GM19240 (cell line): ENCODE data around the gene CST9L.
"Not testable (repeated sequence)": the region's sequence is repeated elsewhere in the genome, so short reads cannot be mapped to it uniquely, and the experiment has no call there.

Experiments
- DNase-seq: peaks from one replicate; pipeline ENCODE4 v3.0.0; 2011; ENCODE audit warnings: low spot score; ENCODE audit not compliant: insufficient read length

Gene CST9L

GRCh38 chr20:23586735-23587525, 18.6 kb upstream of the CST9L start:
- DNase-seq: no peak

- DNase-seq: no peak
These were observed 17.8 kb upstream of the CST9L start for GRCh38 chr20:23585808-23586734.

- no peak for DNase-seq
These were observed 17.1 kb upstream of the CST9L start for GRCh38 chr20:23585449-23585807.

GRCh38 chr20:23584434-23585199, 16.3 kb upstream of the CST9L start:
- DNase-seq: no peak

GRCh38 chr20:23583526-23583925, 15.2 kb upstream of the CST9L start:
- DNase-seq: no peak

- no peak for DNase-seq
These were observed 14.0 kb upstream of the CST9L start for GRCh38 chr20:23582293-23582692.

- not testable (repeated sequence) for DNase-seq
These were observed 13.5 kb upstream of the CST9L start for GRCh38 chr20:23581833-23582232.

GRCh38 chr20:23574977-23575376, 6.7 kb upstream of the CST9L start:
- DNase-seq: no peak

GRCh38 chr20:23570178-23570760, 2.0 kb upstream of the CST9L start:
- no peak for DNase-seq

GRCh38 chr20:23569570-23569969, 1.3 kb upstream of the CST9L start:
- DNase-seq: no peak

- no peak for DNase-seq
These were observed 667 bp upstream of the CST9L start for GRCh38 chr20:23568971-23569330.

- DNase-seq: no peak
These were observed 1.9 kb downstream of the CST9L start for GRCh38 chr20:23566199-23566932.

- DNase-seq: no peak
These were observed 2.7 kb downstream of the CST9L start for GRCh38 chr20:23565503-23566045.

GRCh38 chr20:23564927-23565326, 3.4 kb downstream of the CST9L start:
- no peak for DNase-seq

- DNase-seq: no peak
These were observed 5.5 kb downstream of the CST9L start for GRCh38 chr20:23562721-23563342.

- DNase-seq: no peak
These were observed 13.9 kb downstream of the CST9L start for GRCh38 chr20:23554401-23554800.

GRCh38 chr20:23551786-23552185, 16.5 kb downstream of the CST9L start:
- no peak for DNase-seq

GRCh38 chr20:23551383-23551782, 16.9 kb downstream of the CST9L start:
- no peak for DNase-seq

- no peak for DNase-seq
These were observed 18.1 kb downstream of the CST9L start for GRCh38 chr20:23550227-23550626.

GRCh38 chr20:23548408-23548807, 19.9 kb downstream of the CST9L start:
- DNase-seq: no peak
